GM18909 (cell line): ENCODE measurements around the gene TTLL1.
"Not testable (repeated sequence)": the region's sequence is repeated elsewhere in the genome, so short reads cannot be mapped to it uniquely, and the experiment has no call there.

Source experiments
- ATAC-seq: cut with Tn5 transposase; IDR thresholded peaks from one replicate; pipeline ENCODE4 v1.9.1; 2021; ENCODE audit warnings: mild to moderate bottlenecking; ENCODE audit not compliant: unreplicated experiment, poor library complexity

The TTLL1 gene

GRCh38 chr22:42996646-42997365, 92.4 kb downstream of the TTLL1 start:
- ATAC-seq: no peak

GRCh38 chr22:42995654-42996053, 93.5 kb downstream of the TTLL1 start:
- not testable (repeated sequence) for ATAC-seq

GRCh38 chr22:42994917-42995562, 94.2 kb downstream of the TTLL1 start:
- ATAC-seq: no peak

GRCh38 chr22:42994276-42994916, 94.8 kb downstream of the TTLL1 start:
- no peak for ATAC-seq

GRCh38 chr22:42993651-42994275, 95.4 kb downstream of the TTLL1 start:
- ATAC-seq: no peak

- ATAC-seq: no peak
These were observed 96.2 kb downstream of the TTLL1 start for GRCh38 chr22:42992886-42993479.

GRCh38 chr22:42992092-42992491, 97.1 kb downstream of the TTLL1 start:
- no peak for ATAC-seq

GRCh38 chr22:42991010-42991651, 98.1 kb downstream of the TTLL1 start:
- ATAC-seq: no peak

GRCh38 chr22:42990131-42990838, 98.9 kb downstream of the TTLL1 start:
- ATAC-seq: no peak
